HG03521 (cell line): ENCODE data around the gene FSTL4.

Experiments
- ATAC-seq: cut with Tn5 transposase; IDR thresholded peaks from one replicate; pipeline ENCODE4 v1.9.1; 2021; ENCODE audit warnings: mild to moderate bottlenecking, moderate library complexity; ENCODE audit not compliant: unreplicated experiment

FSTL4 gene

GRCh38 chr5:133520991-133521706, 91.2 kb downstream of the FSTL4 start:
- no peak for ATAC-seq

DNA sequence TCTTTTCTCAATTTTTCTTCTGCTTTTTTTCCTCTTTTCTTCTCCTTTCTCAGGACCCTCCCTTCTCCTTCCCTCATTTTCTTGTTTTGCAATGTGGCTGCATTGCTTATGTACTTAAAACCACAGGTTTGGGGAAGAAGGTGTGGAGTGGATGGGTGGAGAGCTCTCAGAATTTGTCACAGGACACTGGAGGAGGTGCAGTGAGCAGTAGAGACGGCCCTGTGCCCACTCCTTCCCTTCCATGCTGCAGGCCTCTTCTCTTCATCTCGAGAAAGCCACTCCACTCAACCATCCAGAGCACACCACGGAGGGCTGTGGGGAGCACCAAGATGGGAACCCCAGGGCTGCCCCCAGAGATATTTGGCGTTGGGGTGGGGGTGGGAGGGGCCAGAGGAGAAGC, 92.3 kb downstream of the FSTL4 start:
- no peak for ATAC-seq

- ATAC-seq, result no peak
Measured at GRCh38 chr5:133519191-133519590, 93.2 kb downstream of the FSTL4 start.

- ATAC-seq, result no peak
Measured at GRCh38 chr5:133514456-133514855, 97.9 kb downstream of the FSTL4 start.

- ATAC-seq, result no peak
Measured at GRCh38 chr5:133512896-133513295, 99.4 kb downstream of the FSTL4 start.

- no peak for ATAC-seq
Measured at GRCh38 chr5:133511653-133512235, 100.6 kb downstream of the FSTL4 start.

- no peak for ATAC-seq
Measured at GRCh38 chr5:133510634-133511262, 101.6 kb downstream of the FSTL4 start.

GRCh38 chr5:133509742-133510079, 102.6 kb downstream of the FSTL4 start:
- ATAC-seq, result no peak

GRCh38 chr5:133508845-133509741, 103.2 kb downstream of the FSTL4 start:
- no peak for ATAC-seq

DNA sequence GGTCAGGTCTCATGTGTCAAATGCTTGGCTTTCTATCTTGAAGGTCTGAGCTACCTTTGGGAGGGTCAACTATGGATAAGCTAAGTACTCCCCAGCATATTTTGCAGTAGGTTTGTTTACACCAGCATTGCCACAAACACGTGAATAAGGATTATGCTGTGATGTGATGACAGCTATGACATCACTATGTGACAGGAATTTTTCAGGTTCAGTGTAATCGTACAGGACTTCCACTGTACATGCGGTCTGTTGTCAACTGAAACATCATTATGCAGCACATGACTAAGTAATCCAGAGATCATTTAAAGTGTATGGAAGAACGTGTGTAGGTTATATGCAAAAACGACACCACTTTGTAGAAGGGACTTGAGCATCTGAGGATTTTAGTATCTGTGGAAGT, 104.0 kb downstream of the FSTL4 start:
- ATAC-seq, result no peak

DNA sequence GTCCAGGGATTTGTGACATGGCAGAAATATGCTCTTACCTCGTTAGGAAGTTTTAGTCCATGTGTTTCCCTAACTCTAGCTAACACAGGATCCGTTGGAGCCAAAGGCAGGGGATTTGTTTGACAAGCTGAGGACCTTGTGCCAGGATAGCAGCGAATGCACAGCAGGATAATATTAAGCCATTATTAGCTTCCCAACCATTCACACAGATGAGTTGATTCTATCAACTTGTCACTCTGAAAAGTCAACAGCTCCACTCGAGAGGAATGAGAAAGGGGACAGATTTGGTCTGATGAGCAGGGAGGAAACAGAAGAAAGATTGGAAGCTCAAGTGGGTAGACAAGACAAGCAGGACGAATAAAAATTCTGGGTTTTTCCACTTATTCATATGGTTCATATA, 106.2 kb downstream of the FSTL4 start:
- ATAC-seq, result no peak

DNA sequence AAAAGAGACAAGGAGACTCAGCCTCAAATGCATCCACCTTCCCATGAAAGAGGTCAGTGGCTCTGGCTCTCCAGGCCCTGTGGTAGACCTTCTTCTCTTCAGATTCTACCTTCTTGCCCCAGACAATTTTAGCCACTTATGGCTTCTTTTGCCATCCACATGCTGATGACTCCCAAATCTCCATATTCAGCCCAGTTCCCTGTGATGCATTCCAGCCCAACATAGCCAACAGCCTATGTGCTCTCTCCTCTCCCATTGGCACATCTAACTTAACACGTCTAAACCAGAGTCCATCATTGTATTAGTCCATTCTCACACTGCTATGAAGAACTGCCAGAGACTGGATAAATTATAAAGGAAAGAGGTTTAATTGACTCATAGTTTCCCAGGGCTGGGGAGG, 108.8 kb downstream of the FSTL4 start:
- ATAC-seq, result no peak

- no peak for ATAC-seq
Measured at GRCh38 chr5:133499895-133500294, 112.4 kb downstream of the FSTL4 start.

GRCh38 chr5:133497608-133498348, 114.6 kb downstream of the FSTL4 start:
- ATAC-seq, result no peak

DNA sequence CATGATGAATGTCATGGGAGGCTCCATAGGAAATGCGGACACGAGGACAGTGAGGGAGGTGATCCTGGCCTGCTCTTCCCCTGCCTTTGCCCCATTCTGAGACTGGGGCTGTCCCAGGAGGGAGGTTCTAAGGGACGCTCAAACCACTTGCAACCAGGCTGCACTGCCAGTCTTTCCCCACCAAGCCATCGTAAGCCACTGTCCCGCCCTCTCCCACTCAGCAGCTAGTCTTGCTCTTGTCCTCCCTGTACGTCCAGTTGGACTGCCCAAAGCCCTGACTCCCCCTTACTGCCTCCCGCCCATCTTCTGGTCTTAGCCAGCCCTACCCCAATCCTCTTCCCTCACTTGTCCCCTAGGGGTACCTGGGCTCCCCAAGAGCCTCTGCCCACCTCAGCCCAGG, 115.7 kb downstream of the FSTL4 start:
- ATAC-seq, result no peak

- no peak for ATAC-seq
Measured at GRCh38 chr5:133494923-133495246, 117.5 kb downstream of the FSTL4 start.

GRCh38 chr5:133494232-133494922, 118.0 kb downstream of the FSTL4 start:
- no peak for ATAC-seq

GRCh38 chr5:133489632-133490031, 122.7 kb downstream of the FSTL4 start:
- no peak for ATAC-seq

DNA sequence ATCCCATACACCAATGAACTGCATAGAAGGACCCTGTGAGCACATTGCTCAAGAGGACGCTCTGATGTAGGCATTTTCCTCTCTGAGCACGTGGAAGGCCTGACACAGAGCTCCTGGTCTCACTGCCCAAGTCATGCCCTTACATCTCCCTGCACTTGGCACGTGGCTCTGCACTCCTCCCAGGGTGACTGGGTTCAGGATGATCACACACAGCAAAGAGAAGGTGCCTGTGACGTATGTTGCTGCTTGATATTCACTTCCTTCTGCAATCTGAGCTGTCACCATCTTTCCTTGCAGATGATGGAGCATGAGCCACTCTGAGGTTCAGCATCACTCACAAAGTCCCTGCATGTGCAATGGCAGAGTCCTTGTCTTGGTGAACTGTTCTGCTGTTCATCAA, 125.2 kb downstream of the FSTL4 start:
- ATAC-seq, result no peak

DNA sequence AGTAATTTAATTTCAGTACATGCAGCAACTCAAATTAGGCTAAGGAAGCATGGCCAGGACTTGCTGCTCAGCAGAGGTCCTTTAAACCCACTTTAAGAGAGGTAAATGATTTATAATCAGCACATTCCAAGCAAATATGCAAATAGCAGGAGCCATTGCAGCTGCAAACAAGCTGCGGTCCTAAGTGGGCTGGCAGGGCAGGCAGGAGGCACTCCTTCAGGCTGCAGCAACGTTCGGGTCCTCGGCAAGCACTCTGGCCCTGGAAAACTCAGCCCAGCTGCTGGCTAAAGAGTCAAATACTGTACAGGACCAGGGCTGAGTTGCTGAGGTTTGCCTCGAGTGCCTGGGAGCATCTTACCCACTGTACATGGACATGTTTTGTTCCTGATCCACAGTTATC, 126.9 kb downstream of the FSTL4 start:
- ATAC-seq, result no peak
